Keratinocyte (primary cell): ENCODE measurements around the gene STIMATE. TPM values are rescaled to one million over a fixed set of nuclear protein-coding genes. Genes with fewer than 3 reads are reported as not detected.

ENCODE experiments used
- DNase-seq: peaks from one replicate; pipeline ENCODE4 v3.0.0-alpha.2; 2011; ENCODE audit warnings: low read depth, missing footprints, low spot score
- FAIRE-seq: peaks from 2 replicates; lab custom pipeline; 2011; peaks lifted over from hg19 to GRCh38; lab: Jason Lieb, UNC
- H2AFZ ChIP-seq: 2 replicates; pipeline ENCODE4 v1.6.0; 2012; ENCODE audit warnings: low read length, control low read depth, inconsistent platforms; ENCODE audit not compliant: control insufficient read depth
- H3K27ac ChIP-seq: 2 replicates; pipeline ENCODE4 v1.5.1; 2011; ENCODE audit warnings: low read length; ENCODE audit not compliant: control insufficient read depth, insufficient read depth
- H3K27me3 ChIP-seq: 3 replicates; pipeline ENCODE4 v1.6.0; 2011; ENCODE audit warnings: low read length; ENCODE audit not compliant: control insufficient read depth, insufficient read depth; ENCODE audit errors: extremely low read depth
- H3K36me3 ChIP-seq, 2 experiments: 2 replicates in 1 of 2; 3 replicates in 1 of 2; pipeline ENCODE4 v1.5.1; 2011; ENCODE audit warnings: low read length in 2 of 2, mild to moderate bottlenecking in 1 of 2; ENCODE audit not compliant: control insufficient read depth in 2 of 2, insufficient read depth in 2 of 2; ENCODE audit errors: extremely low read depth in 1 of 2
- H3K4me1 ChIP-seq: 3 replicates; pipeline ENCODE4 v1.5.1; 2011; ENCODE audit warnings: low read length; ENCODE audit not compliant: control insufficient read depth, insufficient read depth; ENCODE audit errors: extremely low read depth
- H3K4me2 ChIP-seq: 3 replicates; pipeline ENCODE4 v1.6.0; 2011; ENCODE audit warnings: low read depth, low read length; ENCODE audit not compliant: control insufficient read depth, insufficient read depth; ENCODE audit errors: extremely low read depth
- H3K4me3 ChIP-seq, 3 experiments: fragments of 200-600 bp in 1 of 3; sonication (generic) in 1 of 3; 2 replicates in 2 of 3; 3 replicates in 1 of 3; pipeline ENCODE4 v1.5.1; 2011 to 2016; ENCODE audit warnings: low read length in 3 of 3, mild to moderate bottlenecking in 3 of 3, control low read depth in 2 of 3, inconsistent platforms in 1 of 3, low read depth in 1 of 3, mixed read lengths in 1 of 3, mixed run types in 1 of 3, moderate library complexity in 1 of 3; ENCODE audit not compliant: control insufficient read depth in 2 of 3, insufficient read depth in 2 of 3; ENCODE audit errors: extremely low read depth in 1 of 3
- H3K79me2 ChIP-seq: 2 replicates; pipeline ENCODE4 v1.6.0; 2012; ENCODE audit warnings: low read length; ENCODE audit not compliant: control insufficient read depth, insufficient read depth
- H3K9ac ChIP-seq: 3 replicates; pipeline ENCODE4 v1.6.0; 2011; ENCODE audit warnings: low read length; ENCODE audit not compliant: control insufficient read depth, insufficient read depth; ENCODE audit errors: extremely low read depth
- H3K9me1 ChIP-seq: 3 replicates; pipeline ENCODE4 v1.6.0; 2011; ENCODE audit warnings: low read length; ENCODE audit not compliant: control insufficient read depth, insufficient read depth; ENCODE audit errors: extremely low read depth
- H3K9me3 ChIP-seq: 2 replicates; pipeline ENCODE4 v1.5.1; 2012; ENCODE audit warnings: low read depth, low read length; ENCODE audit not compliant: control insufficient read depth
- H4K20me1 ChIP-seq: 3 replicates; pipeline ENCODE4 v1.6.0; 2011; ENCODE audit warnings: low read length; ENCODE audit not compliant: control insufficient read depth, insufficient read depth; ENCODE audit errors: extremely low read depth
- CTCF ChIP-seq, 3 experiments: IDR thresholded peaks in 1 of 3; conservative IDR thresholded peaks in 1 of 3; optimal IDR thresholded peaks in 1 of 3; 2 replicates in 2 of 3; 3 replicates in 1 of 3; pipeline versions ENCODE3 to v1.5.1; 2011; ENCODE audit warnings: low read length in 3 of 3, mild to moderate bottlenecking in 3 of 3, moderate library complexity in 2 of 3, control low read depth in 1 of 3, inconsistent platforms in 1 of 3; ENCODE audit not compliant: insufficient read depth in 2 of 3; ENCODE audit errors: extremely low read depth in 1 of 3
- EZH2 ChIP-seq: IDR thresholded peaks from one replicate; pipeline ENCODE4 v1.6.1; 2012; ENCODE audit warnings: inconsistent platforms, mild to moderate bottlenecking, low read length, moderate library complexity
- dilution Hi-C: fragments of 300-500 bp; cut with MboI; formaldehyde crosslinking; loops from one replicate; pipeline ENCODE4 v1.7.0; 2020; ENCODE audit warnings: low sequenced_read_pairs; ENCODE audit not compliant: extremely low pct_ligation_motif_present
- polyA plus RNA-seq, 5 experiments: library from polyadenylated mRNA; depleted of rRNA in 3 of 5; stranded (reverse) in 3 of 5; stranded (forward) in 1 of 5; unstranded in 1 of 5; fragments of >200 nt; gene quantifications; 1 replicate in 1 of 5; 2 replicates in 3 of 5; 3 replicates in 1 of 5; pipeline versions ENCODE4 v1.2.1 to v1.2.3, GENCODE V29; 2011 to 2012; ENCODE audit warnings: missing spikeins in 2 of 5, low read depth in 1 of 5, low replicate concordance in 1 of 5

The STIMATE gene
- polyA plus RNA-seq, 1 donor (not counting 4 experiments of a cell fraction or from before 2014, with no cell fraction given): 8.2 TPM

- Histone ChIP-seq H3K4me1 (no peaks in the 10 kb centered on the region), H3K4me3 (no peak overlapping the region), H4K20me1 (no peaks in the 10 kb centered on the region), H3K36me3 (no peaks in the 10 kb centered on the region), H3K9ac (no peak overlapping the region), H2AFZ (no peak overlapping the region), H3K4me2 (no peak overlapping the region), H3K27ac (no peak overlapping the region), H3K27me3 (no peaks in the 10 kb centered on the region), H3K9me1 (no peaks in the 10 kb centered on the region), H3K79me2 (no peaks in the 10 kb centered on the region), H3K9me3 (no peaks in the 10 kb centered on the region)
- DNase-seq (no peak), FAIRE-seq (no peak)
- no peak for TF ChIP-seq EZH2
- TF ChIP-seq CTCF (optimal IDR thresholded peaks at IDR 0.05 in 1 of 3, IDR thresholded peaks at IDR 0.05 in 1 of 3, conservative IDR thresholded peaks at IDR 0.05 in 1 of 3; ENCODE audit: extremely low read depth in 1 of 3, insufficient read depth in 2 of 3, low read length in 3 of 3): no peak
- dilution Hi-C loops: no loop called here
Observed at GRCh38 chr3:52866427-52866826, 30.9 kb downstream of the STIMATE start.

GRCh38 chr3:52865994-52866393 is 31.4 kb downstream of the STIMATE start:
- no peak overlapping the region for H3K9ac ChIP-seq
- FAIRE-seq (no peak), DNase-seq (no peak)
- TF ChIP-seq EZH2: no peak
- no peak for TF ChIP-seq CTCF (optimal IDR thresholded peaks at IDR 0.05 in 1 of 3, IDR thresholded peaks at IDR 0.05 in 1 of 3, conservative IDR thresholded peaks at IDR 0.05 in 1 of 3; ENCODE audit: extremely low read depth in 1 of 3, insufficient read depth in 2 of 3, low read length in 3 of 3)
- H3K36me3 ChIP-seq: no peaks in the 10 kb centered on the region
- H3K27me3 ChIP-seq: no peaks in the 10 kb centered on the region
- dilution Hi-C loops: no loop called here
- H3K79me2 ChIP-seq: no peaks in the 10 kb centered on the region
- H4K20me1 ChIP-seq: no peaks in the 10 kb centered on the region
- H3K27ac ChIP-seq: no peak overlapping the region
- H3K4me1 ChIP-seq: no peaks in the 10 kb centered on the region
- H3K4me3 ChIP-seq: no peak overlapping the region
- H3K9me3 ChIP-seq: no peaks in the 10 kb centered on the region
- H3K9me1 ChIP-seq: no peaks in the 10 kb centered on the region
- H3K4me2 ChIP-seq: no peak overlapping the region
- H2AFZ ChIP-seq: no peak overlapping the region
